ENCODE data around the gene NUDT21.

- TF ChIP-seq CTCF (IDR thresholded peaks at IDR 0.05) (no peak), POLR2A (IDR thresholded peaks at IDR 0.05) (no peak)
Measured at GRCh38 chr16:56423584-56424403, 27.3 kb downstream of the NUDT21 start.
